Measurements from ENCODE around the gene SCAANT1.
A peak's percentile ranks its signal among the peaks of the same experiment; 100 is the strongest.

Gene SCAANT1

GRCh38 chr3:63933459-63933858, 21.3 kb upstream of the SCAANT1 start:
- no peak for DNase-seq

DNA sequence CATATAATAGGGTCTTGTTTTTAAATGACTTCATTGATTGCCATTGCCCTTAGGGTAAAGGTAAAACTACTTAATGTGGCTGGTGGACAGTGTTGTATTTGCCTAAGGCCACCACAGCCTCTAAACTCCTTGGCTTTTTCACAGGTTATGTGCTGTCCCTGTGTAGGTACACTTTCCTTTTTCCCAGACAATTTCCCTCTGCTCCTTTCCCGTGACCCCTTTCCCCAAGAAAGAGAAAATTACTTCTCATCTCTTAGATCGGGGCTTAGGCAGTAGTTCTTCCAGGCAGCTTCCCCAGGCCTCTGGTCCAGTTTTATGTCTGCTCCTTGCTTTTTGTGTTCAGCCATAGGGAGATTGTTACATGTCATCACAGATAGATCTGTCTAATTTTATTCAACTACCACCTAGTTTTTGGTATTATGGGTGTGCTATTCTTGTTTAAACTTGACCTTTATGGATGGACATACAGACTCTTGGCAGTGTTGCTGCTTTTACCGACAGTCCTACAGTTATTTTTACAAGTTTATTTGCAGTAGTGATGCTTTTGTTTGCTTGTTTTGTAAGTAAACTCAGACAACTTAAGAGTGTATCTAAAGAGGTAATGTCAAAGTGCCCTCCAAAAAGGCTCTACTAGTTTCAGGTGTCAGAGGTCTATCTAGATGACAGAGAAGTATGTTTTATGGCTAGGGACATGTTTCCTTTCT, 20.5 kb upstream of the SCAANT1 start:
- DNase-seq, result no peak

GRCh38 chr3:63931290-63931689, 19.1 kb upstream of the SCAANT1 start:
- DNase-seq, result no peak

- no peak for DNase-seq
These were observed 15.5 kb upstream of the SCAANT1 start for GRCh38 chr3:63927422-63928280.

DNA sequence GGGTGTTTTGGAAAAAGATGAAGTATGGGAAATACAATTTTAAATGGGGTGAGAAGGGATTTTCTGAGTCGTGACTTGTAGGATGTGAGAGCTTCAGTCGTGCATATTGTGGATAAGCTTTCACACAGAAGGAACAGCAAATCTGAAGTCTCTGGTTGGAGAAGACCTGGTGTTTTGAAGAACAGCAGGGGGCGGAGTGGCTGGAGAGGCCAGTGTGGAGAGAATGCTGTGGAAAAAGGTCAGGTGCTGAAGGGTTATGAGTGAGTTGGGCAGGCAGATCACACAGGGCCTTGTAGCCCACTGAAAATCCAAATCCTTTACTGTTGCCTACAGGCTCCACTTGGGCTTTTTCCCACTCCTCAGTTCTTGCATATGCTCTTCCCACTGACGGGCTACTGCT, 14.1 kb upstream of the SCAANT1 start:
- no peak for DNase-seq

DNA sequence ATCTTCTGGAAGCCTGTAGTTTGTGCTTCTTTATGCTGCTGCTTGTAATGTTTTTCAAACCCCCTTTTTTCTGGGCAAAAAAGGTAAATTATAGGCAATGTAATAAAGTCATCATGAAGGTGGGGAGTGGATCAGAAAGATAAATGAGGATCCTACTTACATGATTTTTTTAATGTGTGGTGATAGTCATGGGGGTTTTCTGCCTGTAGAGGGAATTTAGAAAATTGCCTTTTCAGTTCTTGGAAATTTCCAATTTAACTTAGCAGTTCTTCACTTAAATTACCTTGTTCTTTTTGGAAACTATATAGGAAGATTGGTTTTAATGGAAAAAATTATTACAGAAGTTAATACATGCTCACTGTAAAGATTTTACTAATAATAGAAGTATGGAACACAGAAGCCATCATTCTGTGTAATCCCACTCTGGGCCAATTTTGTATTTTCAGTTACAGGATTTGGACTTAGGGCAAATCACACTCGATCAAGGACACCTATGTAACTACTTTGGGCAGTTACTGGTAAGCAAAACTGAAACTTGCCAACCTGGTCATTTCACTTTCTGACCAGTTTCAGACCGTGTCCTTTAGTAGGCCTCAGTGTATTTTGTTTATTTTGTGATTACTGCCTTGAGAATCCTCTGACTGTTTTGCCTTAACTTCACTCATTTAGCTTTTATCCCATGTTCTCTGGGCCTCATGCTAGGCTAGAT, 10.5 kb upstream of the SCAANT1 start:
- DNase-seq, result no peak

GRCh38 chr3:63921741-63922482, 9.7 kb upstream of the SCAANT1 start:
- DNase-seq, result no peak

- DNase-seq, result no peak
These were observed 7.8 kb upstream of the SCAANT1 start for GRCh38 chr3:63920001-63920400.

GRCh38 chr3:63918321-63918720, 6.1 kb upstream of the SCAANT1 start:
- DNase-seq, result no peak

GRCh38 chr3:63914312-63914711, 2.1 kb upstream of the SCAANT1 start:
- DNase-seq, result no peak

DNA sequence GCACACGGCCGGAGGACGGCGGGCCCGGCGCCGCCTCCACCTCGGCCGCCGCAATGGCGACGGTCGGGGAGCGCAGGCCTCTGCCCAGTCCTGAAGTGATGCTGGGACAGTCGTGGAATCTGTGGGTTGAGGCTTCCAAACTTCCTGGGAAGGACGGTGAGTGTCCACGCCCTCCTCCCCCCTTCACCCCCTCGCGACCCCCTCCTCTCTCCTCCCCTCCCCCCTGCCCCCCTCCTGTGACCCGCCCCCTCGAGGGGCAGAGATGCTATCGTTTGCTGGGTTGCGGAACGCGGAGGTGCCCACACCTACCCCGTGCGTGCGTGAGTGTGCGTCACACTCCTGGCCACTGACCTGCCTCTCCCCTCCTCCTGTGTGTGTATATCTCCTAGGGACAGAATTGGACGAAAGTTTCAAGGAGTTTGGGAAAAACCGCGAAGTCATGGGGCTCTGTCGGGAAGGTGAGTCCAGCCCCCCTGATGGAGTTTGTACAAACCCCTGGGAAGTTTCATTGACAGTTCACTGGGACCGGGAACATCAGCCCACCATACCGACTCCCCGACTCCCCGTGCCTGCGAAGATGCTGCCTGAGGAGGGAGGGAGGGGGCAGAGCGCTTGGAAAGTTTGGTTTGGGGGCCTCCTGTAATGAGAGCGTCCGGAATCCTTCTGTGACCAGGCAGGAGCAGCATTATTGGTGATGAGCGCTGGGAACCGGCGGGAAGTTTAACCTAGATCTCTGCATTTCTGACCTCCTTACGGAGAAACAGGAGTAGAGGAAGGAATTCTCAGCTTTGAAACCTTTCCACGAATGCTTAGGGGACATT, 795 bp upstream of the SCAANT1 start:
- DNase-seq, result peak; percentile 61

- no peak for DNase-seq
These were observed 692 bp downstream of the SCAANT1 start for GRCh38 chr3:63911509-63911872.

GRCh38 chr3:63910891-63911290, 1.3 kb downstream of the SCAANT1 start:
- no peak for DNase-seq

- no peak for DNase-seq
These were observed 2.2 kb downstream of the SCAANT1 start for GRCh38 chr3:63910001-63910400.

- no peak for DNase-seq
These were observed 2.8 kb downstream of the SCAANT1 start for GRCh38 chr3:63909431-63909830.

DNA sequence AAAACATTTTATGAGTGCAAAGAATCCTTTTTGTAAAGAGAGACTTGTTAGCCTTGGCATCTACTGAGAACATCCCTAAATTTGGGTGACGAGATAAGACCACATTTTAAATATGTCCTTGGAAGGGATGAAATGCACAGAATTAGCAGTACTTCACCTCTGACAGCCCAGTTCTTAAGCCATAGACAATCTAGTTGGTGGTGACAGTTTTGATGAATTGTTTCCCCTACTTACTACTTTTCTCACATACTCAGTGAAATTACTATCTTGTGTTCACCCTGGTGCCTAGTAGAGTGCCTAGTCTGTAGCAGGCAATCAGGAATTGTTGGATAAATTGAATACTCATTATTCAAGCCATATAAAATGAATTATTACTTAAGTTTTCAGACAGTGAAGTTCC, 3.4 kb downstream of the SCAANT1 start:
- DNase-seq, result no peak

GRCh38 chr3:63908081-63908736, 4.0 kb downstream of the SCAANT1 start:
- no peak for DNase-seq

- no peak for DNase-seq
These were observed 6.2 kb downstream of the SCAANT1 start for GRCh38 chr3:63905731-63906620.

DNA sequence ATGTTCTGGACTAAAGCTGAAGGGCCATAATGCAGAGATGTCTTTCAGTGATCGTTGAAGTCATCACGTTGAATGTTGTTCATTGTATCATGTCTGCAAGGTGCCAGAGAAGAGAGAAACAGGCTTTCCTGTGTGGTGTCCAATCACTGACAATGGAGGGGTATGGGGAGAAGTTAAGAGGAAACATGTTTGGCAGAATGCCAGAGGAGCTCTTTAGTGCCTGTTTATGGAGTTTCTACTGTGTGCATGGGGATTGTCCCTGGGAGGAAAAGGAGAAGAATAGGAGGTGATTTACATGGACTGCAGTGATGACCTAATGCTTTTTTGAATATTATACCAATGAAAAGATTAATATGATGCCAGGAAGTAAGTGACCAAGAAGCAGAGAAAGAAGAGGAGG, 11.7 kb downstream of the SCAANT1 start:
- DNase-seq, result no peak

DNA sequence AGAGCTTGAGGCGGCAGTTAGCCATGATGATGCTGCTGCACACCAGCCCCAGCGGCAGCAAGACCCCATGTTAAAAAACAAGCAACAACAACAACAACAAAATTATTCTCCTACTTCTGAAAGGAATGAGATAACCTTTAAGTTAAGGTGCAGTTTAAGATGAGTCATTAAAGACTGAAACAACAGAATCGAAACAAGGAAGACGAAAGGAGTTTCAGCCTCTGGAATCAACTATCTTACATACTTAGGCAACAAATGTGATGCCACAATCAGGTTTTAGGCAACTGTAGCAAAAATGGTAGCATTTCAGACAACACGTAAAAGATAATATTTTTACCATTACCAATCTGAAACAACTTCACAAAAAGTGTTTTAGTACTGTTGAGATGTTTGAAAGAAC, 12.2 kb downstream of the SCAANT1 start:
- no peak for DNase-seq
